Measurements from ENCODE around the gene TSTD1. TPM values are rescaled to one million over a fixed set of nuclear protein-coding genes. Genes with fewer than 3 reads are reported as not detected.

Gene TSTD1
- total RNA-seq, 6 donors from 2014 or later, result 56.2 to 170 (median 113) TPM

- no peaks in the 10 kb centered on the region for H3K9me3 ChIP-seq
- no peak overlapping the region for H3K4me3 ChIP-seq
- TF ChIP-seq POLR2A (IDR thresholded peaks at IDR 0.05), result no peak
- H3K4me1 ChIP-seq, result peaks cover 0 to 5% (median 2%) of the 10 kb centered on the region in 4 donors
- no peak for ATAC-seq (ENCODE audit: low FRiP score in 2 of 2)
- 81 to 94% methylated on average over 3 to 12 of the region's 12 CpGs for WGBS, 2 donors
- no peaks in the 10 kb centered on the region for H3K36me3 ChIP-seq
- no peak overlapping the region for H3K27ac ChIP-seq
- peak in 1 of 2 donors; percentile 47 for DNase-seq
- no peaks in the 10 kb centered on the region for H3K27me3 ChIP-seq
Measured at GRCh38 chr1:161074676-161075368, 36.1 kb upstream of the TSTD1 start.

- H3K4me1 ChIP-seq, result peaks cover 0 to 9% (median 2%) of the 10 kb centered on the region in 4 donors
- no peaks in the 10 kb centered on the region for H3K9me3 ChIP-seq
- H3K27ac ChIP-seq, result no peak overlapping the region
- DNase-seq (no peak), ATAC-seq (ENCODE audit: low FRiP score in 2 of 2) (no peak)
- no peak overlapping the region for H3K4me3 ChIP-seq
- no peaks in the 10 kb centered on the region for H3K36me3 ChIP-seq
- H3K27me3 ChIP-seq, result no peaks in the 10 kb centered on the region
- WGBS, 2 donors, result 68 to 93% methylated on average over 3 to 7 of the region's 7 CpGs
- TF ChIP-seq POLR2AphosphoS5 (IDR thresholded peaks at IDR 0.05), result no peak
- TF ChIP-seq POLR2A (IDR thresholded peaks at IDR 0.05), result no peak
- TF ChIP-seq CTCF (IDR thresholded peaks at IDR 0.05), result no peak
- no peak for TF ChIP-seq EP300 (IDR thresholded peaks at IDR 0.05)
Measured at GRCh38 chr1:161073474-161074121, 34.8 kb upstream of the TSTD1 start.

- H3K27me3 ChIP-seq, result no peaks in the 10 kb centered on the region
- TF ChIP-seq CTCF (IDR thresholded peaks at IDR 0.05) (no peak), POLR2AphosphoS5 (IDR thresholded peaks at IDR 0.05) (no peak), EP300 (IDR thresholded peaks at IDR 0.05) (no peak), POLR2A (IDR thresholded peaks at IDR 0.05) (no peak)
- H3K4me3 ChIP-seq, result no peak overlapping the region
- H3K36me3 ChIP-seq, result no peaks in the 10 kb centered on the region
- no peak for ATAC-seq (ENCODE audit: low FRiP score in 2 of 2)
- no peaks in the 10 kb centered on the region for H3K9me3 ChIP-seq
- WGBS, 2 donors, result 91 to 96% methylated on average over 19 of the region's 19 CpGs
- no peak overlapping the region for H3K27ac ChIP-seq
- H3K4me1 ChIP-seq, result peaks cover 0 to 11% (median 2%) of the 10 kb centered on the region in 4 donors
- DNase-seq, result peak in 1 of 2 donors; percentile 62
Measured at GRCh38 chr1:161072751-161073449, 34.1 kb upstream of the TSTD1 start.

- no peak overlapping the region for H3K4me3 ChIP-seq
- no peaks in the 10 kb centered on the region for H3K27me3 ChIP-seq
- 62 to 65% methylated on average over 9 of the region's 9 CpGs for WGBS, 2 donors
- no peak overlapping the region for H3K27ac ChIP-seq
- no peak for TF ChIP-seq POLR2AphosphoS5 (IDR thresholded peaks at IDR 0.05)
- TF ChIP-seq EP300 (IDR thresholded peaks at IDR 0.05), result no peak
- no peak for TF ChIP-seq POLR2A (IDR thresholded peaks at IDR 0.05)
- peak; percentile 53 to 72 (median 64) for TF ChIP-seq CTCF (IDR thresholded peaks at IDR 0.05)
- ATAC-seq (ENCODE audit: low FRiP score in 2 of 2) (peak in 1 of 2 donors; percentile 71), DNase-seq (peak in 1 of 2 donors; percentile 78)
- peaks cover 0 to 14% (median 2%) of the 10 kb centered on the region in 4 donors for H3K4me1 ChIP-seq
- no peaks in the 10 kb centered on the region for H3K9me3 ChIP-seq
- H3K36me3 ChIP-seq, result no peaks in the 10 kb centered on the region
Measured at GRCh38 chr1:161071886-161072371, 33.2 kb upstream of the TSTD1 start.

GRCh38 chr1:161070761-161071160 lies 32.0 kb upstream of the TSTD1 start:
- Histone ChIP-seq H3K4me1 (peaks cover 0 to 14% (median 6%) of the 10 kb centered on the region in 4 donors), H3K4me3 (no peak overlapping the region), H3K36me3 (no peaks in the 10 kb centered on the region), H3K27ac (peak overlapping the region in 2 of 4 donors; percentile 85 to 93), H3K9me3 (no peaks in the 10 kb centered on the region), H3K27me3 (no peaks in the 10 kb centered on the region)
- TF ChIP-seq EP300 (IDR thresholded peaks at IDR 0.05), result no peak
- no peak for TF ChIP-seq POLR2AphosphoS5 (IDR thresholded peaks at IDR 0.05)
- TF ChIP-seq POLR2A (IDR thresholded peaks at IDR 0.05), result no peak
- TF ChIP-seq CTCF (IDR thresholded peaks at IDR 0.05), result no peak
- no peak for ATAC-seq (ENCODE audit: low FRiP score in 2 of 2)
- WGBS, 2 donors, result 97 to 99% methylated on average over 4 of the region's 4 CpGs
- DNase-seq, result no peak
